Sigmoid colon (tissue), 4 donors: Measurements from ENCODE around the gene SNX1.
"Not testable (repeated sequence)": the region's sequence is repeated elsewhere in the genome, so short reads cannot be mapped to it uniquely, and the experiment has no call there.

Source experiments
- CTCF ChIP-seq, 4 experiments: fragments of 450-650 bp in 3 of 4; fragments of 200-600 bp in 1 of 4; IDR thresholded peaks; one replicate each; pipeline ENCODE4 v1.5.1; 2016 to 2019; ENCODE audit warnings: antibody characterized with exemption in 4 of 4, mild to moderate bottlenecking in 3 of 4, moderate library complexity in 2 of 4
- EP300 ChIP-seq, 4 donors: sonication (generic); formaldehyde crosslinking; IDR thresholded peaks; one replicate each; pipeline ENCODE4 v1.6.1; 2017; ENCODE audit warnings: antibody characterized with exemption in 4 of 4
- POLR2A ChIP-seq, 2 donors: fragments of 450-650 bp; IDR thresholded peaks; one replicate each; pipeline ENCODE4 v1.6.1; 2016; ENCODE audit warnings: antibody characterized with exemption in 2 of 2, mild to moderate bottlenecking in 2 of 2, moderate library complexity in 2 of 2
- POLR2AphosphoS5 ChIP-seq, 4 donors: sonication (generic); formaldehyde crosslinking; IDR thresholded peaks; one replicate each; pipeline ENCODE4 v1.6.1; 2017; ENCODE audit warnings: antibody characterized with exemption in 4 of 4

GRCh38 chr15:64120322-64120721, 24.5 kb downstream of the SNX1 start:
- not testable (repeated sequence) for TF ChIP-seq CTCF, EP300, POLR2AphosphoS5, POLR2A (IDR thresholded peaks at IDR 0.05)
